ENCODE results near the gene TJP3.
"Not testable (repeated sequence)": the region's sequence is repeated elsewhere in the genome, so short reads cannot be mapped to it uniquely, and the experiment has no call there.

TJP3 gene

DNA sequence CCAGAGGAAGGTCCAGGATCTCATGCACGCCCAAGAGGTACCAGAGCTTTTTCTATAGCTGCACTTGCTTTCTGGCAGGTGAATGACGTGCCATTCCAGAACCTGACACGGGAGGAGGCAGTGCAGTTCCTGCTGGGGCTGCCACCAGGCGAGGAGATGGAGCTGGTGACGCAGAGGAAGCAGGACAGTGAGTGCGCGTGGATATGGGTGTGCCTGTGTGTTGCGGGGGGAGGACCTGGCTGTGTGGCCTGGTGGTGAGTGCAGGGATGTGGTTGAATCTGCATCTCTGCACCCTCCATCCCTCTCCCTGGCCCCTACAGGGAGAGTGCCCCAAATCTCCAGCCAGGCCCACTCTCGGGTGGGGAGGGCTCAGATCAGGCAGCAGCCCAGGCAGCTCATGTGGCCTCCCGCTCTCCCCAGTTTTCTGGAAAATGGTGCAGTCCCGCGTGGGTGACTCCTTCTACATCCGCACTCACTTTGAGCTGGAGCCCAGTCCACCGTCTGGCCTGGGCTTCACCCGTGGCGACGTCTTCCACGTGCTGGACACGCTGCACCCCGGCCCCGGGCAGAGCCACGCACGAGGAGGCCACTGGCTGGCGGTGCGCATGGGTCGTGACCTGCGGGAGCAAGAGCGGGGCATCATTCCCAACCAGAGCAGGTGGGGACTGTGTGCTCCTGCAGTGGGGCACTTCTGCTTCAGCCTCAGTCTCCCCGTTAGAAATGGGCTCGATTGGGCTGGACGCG, 30.5 kb downstream of the TJP3 start:
- no peak for DNase-seq (ENCODE audit: low read depth in 2 of 2)

DNA sequence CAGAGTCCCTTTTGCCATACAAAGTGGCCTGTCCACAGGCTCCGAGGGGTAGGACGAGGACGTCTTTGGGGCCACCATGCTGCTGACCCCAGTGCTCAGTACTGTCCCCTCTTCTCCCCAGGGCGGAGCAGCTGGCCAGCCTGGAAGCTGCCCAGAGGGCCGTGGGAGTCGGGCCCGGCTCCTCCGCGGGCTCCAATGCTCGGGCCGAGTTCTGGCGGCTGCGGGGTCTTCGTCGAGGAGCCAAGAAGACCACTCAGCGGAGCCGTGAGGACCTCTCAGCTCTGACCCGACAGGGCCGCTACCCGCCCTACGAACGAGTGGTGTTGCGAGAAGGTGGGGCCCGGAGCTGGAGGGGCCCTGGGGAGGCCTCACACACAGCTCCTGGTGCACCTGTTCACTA, 32.2 kb downstream of the TJP3 start:
- no peak for DNase-seq (ENCODE audit: low read depth in 2 of 2)

DNA sequence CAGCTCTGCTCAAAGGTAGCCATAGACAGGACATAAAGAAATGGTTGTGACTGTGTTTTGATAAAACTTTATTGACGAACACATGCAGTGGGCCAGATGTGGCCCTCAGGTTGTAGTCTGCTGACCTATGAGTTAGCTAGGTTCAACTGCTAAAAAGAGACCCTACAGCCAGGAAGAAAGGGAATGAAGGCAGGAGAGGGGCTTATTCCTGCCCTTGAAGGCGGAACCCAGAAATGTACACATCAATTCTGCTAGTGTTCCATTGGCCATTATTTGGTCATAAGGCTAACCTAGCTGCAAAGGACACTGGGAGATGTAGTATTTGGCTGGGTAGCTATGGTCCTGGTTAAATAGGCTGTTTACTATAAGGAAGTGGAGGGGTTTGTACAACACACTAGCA, 35.3 kb downstream of the TJP3 start:
- DNase-seq (ENCODE audit: low read depth in 2 of 2), result no peak

DNA sequence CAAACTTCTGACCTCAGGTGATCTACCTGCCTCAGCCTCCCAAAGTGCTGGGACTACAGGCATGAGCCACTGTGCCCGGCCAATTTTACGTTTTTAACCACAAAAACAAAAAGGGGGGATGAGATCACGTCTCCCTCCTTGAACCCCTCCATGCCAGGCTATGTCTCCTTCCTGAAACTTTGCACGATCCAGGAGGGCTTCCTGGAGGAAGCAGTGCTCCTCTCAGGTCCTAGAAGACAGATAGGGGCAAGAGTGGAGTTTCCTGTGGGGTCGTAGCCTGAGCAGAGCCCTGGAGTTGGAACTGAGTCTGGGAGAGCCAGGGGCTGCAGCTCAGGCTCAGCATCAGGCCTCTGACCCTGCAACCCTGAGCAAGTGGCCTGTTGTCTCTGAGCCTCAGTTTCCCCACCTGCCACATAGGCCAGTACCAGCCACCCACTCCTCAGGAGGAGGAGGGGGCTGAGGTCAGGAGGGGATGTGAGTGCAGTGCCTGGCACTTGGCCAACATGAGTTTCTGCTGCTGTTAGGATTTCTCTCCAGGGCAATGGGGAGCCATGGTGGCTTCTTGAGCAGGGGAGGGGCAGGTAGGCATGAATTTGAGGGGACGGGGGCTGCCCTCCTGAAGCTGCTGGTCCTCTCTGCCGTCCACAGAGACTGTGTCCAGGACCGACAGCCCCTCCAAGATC, 37.3 kb downstream of the TJP3 start:
- no peak for DNase-seq (ENCODE audit: low read depth in 2 of 2)

DNA sequence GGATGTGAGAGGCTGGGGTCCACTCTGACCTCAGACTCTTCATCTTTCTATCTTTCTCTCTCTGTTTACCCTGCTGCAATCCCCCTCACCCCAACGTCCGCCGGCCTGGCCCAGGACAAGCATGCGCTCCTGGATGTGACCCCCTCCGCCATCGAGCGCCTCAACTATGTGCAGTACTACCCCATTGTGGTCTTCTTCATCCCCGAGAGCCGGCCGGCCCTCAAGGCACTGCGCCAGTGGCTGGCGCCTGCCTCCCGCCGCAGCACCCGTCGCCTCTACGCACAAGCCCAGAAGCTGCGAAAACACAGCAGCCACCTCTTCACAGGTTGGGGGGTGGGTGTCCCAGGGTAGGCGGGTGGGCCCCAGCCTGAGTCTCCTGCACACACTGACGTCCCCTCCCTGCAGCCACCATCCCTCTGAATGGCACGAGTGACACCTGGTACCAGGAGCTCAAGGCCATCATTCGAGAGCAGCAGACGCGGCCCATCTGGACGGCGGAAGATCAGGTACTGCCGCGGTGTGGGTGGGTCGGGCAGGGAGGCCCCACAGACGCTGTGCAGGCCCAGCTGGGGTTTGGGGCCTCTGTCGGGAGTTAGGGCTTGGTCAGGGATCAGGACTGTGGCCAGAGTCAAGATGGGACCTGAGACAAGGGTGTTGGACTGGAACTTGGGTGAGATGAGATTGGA, 38.3 kb downstream of the TJP3 start:
- DNase-seq (ENCODE audit: low read depth in 2 of 2), result no peak

DNA sequence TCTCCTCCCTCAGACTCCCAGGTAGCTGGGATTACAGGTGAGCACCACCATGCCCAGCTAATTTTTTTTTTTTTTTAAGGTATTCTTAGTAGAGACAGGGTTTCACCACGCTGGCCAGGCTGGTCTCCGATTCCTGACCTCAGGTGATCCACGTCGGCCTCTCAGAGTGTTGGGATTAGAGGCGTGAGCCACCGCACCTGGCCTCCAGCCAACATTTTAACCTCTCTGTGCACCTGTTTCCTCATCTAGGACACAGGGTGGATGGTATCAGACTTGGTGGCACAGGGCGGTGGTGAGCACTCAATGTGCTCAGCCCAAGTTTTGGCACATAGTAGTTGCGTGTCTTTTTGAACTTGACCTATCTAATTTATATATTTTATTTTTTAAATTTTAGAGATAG, 40.8 kb downstream of the TJP3 start:
- no peak for DNase-seq (ENCODE audit: low read depth in 2 of 2)

DNA sequence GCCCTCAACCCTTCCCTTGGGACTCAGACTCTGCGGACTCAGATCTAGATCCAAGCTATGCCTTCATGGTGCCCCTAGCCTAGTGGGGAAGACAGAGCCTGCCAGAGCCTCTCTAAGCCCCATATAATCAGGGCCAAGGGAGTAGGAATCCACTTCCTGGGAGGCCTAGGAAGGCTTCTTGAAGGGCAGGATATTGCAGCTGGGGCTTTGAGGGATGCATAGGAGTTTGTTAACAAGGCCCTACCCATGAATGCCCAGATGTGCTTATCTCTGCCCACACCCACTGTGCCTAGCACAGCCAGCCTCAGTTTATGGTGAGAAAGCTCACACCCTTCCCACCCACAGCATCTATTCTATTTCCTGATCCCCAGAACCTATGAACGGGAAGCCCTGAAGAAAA, 42.0 kb downstream of the TJP3 start:
- DNase-seq (ENCODE audit: low read depth in 2 of 2), result no peak

DNA sequence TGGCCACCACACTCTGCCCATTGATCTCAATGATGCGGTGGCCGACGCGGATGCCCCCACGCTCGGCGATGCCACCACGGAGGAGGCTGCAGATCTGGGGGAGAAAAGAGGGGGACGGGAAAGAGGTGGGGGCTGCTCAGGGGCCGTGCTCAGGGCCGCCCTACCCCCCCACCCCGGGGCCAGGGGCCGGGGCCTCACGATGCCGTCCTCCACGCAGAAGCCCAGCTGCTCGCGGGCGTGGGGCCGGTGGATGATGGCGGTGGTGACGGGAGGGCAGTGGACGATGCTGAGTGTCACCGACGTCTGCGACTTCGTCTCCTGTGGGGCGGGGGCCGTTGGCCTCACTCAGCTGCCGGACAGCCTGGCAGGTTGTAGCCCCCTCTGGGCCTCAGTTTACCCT, 43.1 kb downstream of the TJP3 start:
- no peak for DNase-seq (ENCODE audit: low read depth in 2 of 2)

DNA sequence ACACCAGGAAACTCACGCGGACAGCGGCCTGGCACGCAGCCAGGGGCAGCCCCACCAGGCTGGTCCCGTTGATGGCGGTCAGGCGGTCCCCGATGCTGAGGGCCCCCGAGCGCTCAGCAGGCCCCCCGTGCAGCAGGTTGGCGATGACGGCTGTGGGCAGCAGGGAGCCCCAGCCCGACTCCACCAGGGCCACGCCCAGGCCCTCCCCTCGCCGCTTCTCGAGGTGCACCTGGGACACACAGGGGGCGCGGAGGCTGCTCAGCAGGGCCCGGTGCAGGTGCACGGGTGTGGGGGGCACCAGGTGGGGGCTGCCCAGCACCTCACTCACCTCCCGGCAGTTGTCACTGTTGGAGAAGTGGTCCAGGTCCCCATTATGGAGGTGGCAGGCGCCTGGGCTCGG, 44.3 kb downstream of the TJP3 start:
- no peak for DNase-seq (ENCODE audit: low read depth in 2 of 2)

DNA sequence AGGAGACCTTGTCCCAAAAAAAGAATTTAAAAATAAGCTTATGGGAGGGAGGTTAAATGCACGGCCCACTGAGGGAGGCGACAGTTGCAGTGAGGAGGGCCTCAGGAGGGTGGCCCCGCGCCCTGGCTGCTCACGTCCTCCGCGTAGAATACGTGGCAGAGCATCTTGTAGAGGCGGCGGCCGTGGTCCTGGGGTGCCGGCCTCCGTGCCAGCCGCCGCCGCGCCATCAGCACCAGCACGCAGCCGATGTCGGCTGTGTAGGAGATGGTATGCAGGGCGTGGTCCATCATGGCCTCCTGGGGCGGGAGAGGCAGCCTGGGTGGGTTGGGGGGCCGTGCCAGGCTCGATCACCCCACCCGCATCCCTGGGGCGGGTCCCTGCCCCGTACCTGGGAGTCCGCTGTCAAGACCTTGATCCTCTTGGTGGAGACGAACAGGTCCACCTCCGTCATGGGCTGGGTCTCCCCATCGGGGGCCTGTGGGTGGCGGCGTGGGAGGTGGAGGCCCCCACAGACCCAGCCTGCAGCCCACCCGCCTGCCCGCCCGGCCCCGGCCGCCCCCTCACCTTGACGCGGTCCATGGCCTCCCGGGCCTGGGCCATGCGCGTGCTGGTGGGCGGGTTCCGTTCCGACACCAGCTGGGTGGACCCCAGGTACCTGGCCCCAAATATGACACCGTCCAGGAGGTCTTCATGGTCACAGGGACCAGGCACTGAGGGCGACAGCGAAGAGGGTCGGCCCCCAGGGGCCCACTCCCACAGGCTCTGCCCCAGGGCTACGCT, 45.6 kb downstream of the TJP3 start:
- DNase-seq (ENCODE audit: low read depth in 2 of 2), result no peak

DNA sequence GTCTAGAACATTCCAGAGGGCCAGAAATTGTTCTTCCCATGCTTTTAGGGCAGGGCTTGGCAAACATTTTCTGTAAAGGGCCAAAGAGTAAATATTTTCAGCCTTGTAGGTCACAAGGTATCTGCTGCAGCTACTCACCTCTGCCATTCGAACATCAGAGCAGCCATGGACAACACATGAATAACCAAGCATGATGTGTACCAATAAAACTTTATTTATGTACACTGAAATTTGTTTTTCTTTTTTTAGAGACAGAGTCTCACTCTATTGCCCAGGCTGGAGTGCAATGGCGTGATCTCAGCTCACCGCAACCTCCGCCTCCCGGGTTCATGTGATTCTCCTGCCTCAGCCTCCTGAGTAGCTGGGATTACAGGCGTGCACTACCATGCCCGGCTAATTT, 49.5 kb downstream of the TJP3 start:
- not testable (repeated sequence) for DNase-seq (ENCODE audit: low read depth in 2 of 2)

DNA sequence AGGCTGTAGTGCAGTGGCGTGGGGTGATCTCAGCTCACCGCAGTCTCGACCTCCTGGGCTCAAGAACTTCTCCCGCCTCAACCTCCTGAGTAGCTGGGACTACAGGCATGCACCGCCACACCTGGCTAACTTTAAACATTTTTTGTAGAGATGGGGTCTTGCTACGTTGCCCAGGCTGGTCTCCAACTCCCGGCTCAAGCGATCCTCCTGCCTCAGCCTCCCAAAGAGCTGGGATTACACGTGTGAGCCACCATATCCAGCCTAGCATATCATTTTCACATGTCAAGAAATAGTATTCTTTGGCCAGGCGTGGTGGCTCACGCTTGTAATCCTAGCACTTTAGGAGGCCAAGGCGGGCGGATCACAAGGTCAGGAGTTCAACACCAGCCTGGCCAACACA, 50.1 kb downstream of the TJP3 start:
- DNase-seq (ENCODE audit: low read depth in 2 of 2), result not testable (repeated sequence)

DNA sequence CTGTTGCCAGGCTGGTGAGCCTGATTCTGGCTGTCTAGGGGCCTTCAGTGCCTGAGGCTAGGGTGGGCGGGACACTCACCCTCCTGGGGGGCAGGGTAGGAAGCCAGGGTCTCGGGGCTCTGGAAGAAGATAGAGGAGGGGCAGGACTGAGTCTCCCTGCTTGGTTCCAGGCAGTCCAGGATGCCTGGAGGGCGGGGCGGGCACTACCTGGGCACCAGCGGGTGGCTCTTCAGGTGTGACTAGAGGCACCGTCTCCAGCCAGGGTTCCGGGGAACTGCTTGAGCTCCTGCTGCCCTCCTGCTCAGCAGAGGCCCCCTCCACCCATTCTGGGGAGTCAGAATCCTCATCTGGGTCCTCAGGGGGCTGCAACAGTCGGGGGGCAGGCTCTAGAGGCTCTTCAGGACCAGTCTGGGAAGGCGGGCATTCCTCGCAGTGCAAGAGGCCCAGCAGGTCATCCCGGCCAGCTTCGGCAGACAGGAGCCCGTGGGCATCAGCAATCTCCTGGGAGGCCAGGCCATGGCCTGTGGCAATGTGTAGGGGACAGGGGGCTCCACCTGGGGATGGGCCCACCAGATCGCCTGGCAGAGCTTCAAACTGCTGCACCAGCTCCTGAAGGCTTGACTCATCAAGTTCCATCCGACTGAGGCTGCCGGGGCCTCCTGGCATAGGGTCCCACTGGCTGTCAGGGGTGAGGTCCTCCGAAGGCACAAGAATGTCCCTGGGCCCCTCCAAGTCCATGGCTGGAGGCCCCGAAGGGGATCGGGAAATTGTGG, 51.5 kb downstream of the TJP3 start:
- no peak for DNase-seq (ENCODE audit: low read depth in 2 of 2)

DNA sequence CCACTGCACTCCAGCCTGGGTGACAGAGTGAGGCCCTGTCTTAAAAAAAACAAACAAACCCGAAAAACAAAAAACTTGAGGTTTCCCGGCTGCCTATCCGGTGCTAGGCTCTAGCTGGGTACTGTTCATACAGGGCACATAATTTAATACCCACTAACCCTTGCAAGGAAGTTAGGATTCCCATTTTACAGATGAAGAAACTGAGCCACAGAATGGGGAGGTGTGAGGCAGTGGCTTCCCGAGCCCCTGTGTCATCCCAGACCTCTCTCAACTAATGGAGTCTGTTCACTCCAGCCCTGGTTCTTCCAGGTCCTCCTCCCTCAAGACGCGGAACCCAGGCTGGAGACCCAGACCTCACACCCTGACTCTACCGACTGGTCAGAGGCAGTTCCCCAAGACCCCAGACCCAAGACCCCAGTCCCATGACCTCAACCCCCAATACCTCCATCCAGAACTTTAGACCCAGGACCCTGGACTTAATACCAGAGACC, 52.7 kb downstream of the TJP3 start:
- no peak for DNase-seq (ENCODE audit: low read depth in 2 of 2)

DNA sequence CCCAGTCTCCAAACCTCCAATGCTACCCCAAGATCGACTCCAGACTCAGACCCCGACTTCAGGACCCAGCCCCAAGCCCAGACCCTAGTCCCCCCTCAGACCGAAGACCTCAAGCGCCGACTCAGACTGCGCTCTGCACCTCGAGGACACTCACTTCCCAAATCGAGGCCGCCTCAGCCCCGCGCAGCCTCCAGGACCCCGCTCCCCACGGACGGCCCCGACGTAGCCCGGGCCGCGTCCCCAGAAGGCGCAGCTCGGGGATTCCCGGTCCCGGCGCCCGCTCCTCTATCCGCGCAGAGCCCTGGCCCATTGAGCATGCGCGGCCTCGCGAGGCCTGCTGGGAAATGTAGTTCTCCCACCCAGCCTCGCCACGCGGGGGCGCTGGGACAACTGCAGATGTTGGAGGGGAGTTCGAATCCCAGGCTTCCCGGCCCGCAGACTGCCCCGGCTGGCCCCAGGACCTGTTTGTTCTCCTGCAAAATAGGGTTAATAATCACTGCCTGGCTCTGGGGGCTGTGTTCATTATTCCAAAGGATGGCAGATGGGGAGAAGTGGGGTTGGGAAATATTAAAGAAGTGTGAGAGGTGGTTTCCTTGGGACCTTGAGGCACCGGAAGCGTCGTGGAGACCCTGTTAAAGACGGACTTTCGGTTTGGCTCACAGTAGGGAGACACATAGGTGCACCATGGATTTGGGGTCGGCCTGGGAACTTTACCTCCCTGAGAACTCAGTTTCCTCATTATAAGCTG, 53.4 kb downstream of the TJP3 start, which contains the start of gene APBA3:
Gene APBA3, minus strand, starts transcription at position 311 of the 748 bp plus-strand sequence. CDS start 1,428 bp downstream, outside the sequence.
- peak; percentile 62 for DNase-seq (ENCODE audit: low read depth in 2 of 2)

DNA sequence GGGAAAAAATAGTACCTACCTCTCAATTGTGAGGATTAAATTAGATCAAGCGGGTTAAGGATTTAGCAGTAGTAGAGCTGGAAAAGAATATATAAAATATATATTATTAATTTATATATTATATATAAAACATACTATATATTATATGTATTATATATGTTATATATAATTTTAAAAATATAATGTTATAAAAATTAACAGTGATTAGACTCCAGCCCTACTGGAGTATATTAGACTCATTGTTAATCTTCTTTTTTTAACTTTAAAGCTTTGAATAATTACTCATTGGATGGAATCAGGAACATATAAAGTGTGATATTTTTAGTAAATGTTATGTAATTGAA, 53.9 kb downstream of the TJP3 start:
- no peak for DNase-seq (ENCODE audit: low read depth in 2 of 2)

DNA sequence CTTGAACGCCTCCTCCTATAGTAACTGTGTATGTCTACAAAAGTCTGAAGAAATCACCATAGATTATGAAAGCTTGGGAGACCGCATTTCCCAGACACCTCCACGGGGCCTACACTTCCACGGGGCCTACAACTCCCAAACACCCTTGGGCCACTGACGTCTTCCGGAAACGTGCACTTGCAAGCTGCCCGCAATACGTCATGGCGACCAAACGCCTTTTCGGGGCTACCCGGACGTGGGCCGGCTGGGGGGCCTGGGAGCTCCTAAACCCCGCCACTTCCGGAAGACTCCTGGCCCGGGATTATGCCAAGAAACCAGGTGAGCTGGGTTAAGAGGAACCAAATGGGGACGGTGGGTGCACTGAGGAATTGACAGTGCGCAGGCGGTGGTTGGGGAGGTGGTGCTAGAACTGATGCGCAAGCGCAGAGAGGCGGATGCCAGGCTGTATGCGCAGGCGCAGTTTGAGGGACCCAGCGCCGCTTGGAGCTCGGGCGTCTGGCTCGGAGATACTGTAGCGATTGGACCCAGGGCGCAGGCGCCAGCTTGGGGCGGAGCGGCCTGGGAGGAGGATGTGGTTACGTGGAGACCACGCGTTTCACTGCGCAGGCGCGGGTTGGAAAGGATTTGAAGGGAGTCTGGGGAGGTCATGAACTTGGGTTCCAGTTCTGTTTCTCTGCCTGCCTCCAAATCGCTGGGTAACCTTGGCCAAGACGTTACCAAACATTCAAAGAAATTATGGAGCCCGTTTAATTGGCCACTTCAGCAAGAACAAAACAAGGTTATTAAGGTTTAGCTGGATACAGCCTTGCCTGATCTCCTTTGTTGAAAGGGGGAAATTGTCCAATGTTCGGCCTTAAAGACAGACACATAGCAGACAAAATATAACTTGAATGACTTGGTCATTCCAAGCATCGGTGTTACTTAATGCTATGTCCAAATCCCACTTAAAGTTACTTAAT, 54.6 kb downstream of the TJP3 start, which contains the start of gene MRPL54:
Gene MRPL54, plus strand, starts transcription at position 182 of the 959 bp plus-strand sequence. Its CDS starts 19 bp downstream, at position 201.
- DNase-seq (ENCODE audit: low read depth in 2 of 2), result peak; percentile 96

DNA sequence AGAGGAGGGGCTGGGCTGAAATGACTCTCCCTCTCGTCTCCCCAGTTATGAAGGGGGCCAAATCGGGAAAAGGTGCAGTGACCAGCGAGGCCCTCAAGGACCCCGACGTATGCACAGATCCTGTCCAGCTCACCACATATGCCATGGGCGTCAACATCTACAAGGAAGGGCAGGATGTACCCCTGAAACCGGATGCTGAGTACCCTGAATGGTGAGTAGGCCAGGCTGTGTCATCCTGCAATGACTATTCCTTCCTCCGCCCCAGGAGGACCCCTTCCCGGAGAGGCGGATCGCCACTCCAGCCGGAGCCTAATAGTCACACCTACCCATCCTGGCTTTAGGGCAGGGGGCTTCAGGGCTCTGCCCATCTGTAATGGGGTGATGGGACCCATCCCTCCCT, 56.9 kb downstream of the TJP3 start:
- no peak for DNase-seq (ENCODE audit: low read depth in 2 of 2)

DNA sequence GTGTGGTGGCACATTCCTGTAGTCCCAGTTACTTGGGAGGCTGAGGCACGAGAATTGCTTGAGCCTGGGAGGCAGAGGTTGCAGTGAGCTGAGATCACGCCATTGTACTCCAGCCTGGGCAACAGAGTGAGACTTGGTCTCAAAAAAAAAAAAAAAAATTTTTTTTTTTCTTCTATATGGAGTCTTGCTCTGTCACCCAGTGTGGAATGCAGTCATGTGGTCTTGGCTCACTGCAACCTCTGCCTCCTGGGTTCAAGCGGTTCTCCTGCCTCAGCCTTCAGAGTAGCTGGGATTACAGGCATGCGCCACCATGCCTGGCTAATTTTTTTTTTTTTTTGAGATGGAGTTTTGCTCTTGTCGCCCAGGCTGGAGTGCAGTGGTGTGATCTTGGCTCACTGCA, 57.6 kb downstream of the TJP3 start:
- DNase-seq (ENCODE audit: low read depth in 2 of 2), result not testable (repeated sequence)

Data from fibroblast of skin of left biceps (primary cell).